ENCODE measurements around the gene LHX3. TPM values are rescaled to one million over a fixed set of nuclear protein-coding genes. Genes with fewer than 3 reads are reported as not detected.

Gene LHX3
- polyA plus RNA-seq, 2 of the 4 experiments (the other 2 are of a cell fraction), result 0.03 TPM; not detected in 1

DNA sequence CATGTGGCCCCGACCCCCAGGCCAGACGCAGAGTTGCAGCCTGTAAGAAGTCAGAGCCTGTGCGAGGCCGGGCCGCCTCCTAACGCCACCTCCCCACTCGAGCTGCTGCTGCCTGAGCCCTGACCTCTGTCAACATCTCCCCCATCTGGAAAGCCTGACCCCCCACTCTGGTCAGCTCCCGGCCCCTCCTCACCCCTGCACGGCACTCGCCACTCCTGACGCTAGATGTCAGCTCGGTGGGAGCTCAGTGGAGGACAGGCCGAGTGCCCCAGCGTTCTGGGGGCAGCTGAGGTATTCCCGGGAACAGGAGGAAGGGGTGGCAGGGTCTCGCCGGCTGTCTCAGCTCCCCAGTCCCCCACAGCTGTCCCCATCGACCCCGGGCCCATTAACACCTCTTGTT is 19.9 kb downstream of the LHX3 start:
- no peak overlapping the region for H3K4me2 ChIP-seq
- ATAC-seq, result no peak
- no peak for DNase-seq (ENCODE audit: low read depth in 1 of 2, low spot score in 1 of 2)
- H3K4me3 ChIP-seq, result no peak overlapping the region
- 50% methylated on average over 11 of the region's 19 CpGs for WGBS (ENCODE audit: missing lambda C conversion rate)
- no peaks in the 10 kb centered on the region for H3K9me3 ChIP-seq
- no peak overlapping the region for H3K27ac ChIP-seq
- no peaks in the 10 kb centered on the region for H3K4me1 ChIP-seq
- TF ChIP-seq HDAC2 (IDR thresholded peaks at IDR 0.05), result no peak
- TF ChIP-seq, protein P1, sequence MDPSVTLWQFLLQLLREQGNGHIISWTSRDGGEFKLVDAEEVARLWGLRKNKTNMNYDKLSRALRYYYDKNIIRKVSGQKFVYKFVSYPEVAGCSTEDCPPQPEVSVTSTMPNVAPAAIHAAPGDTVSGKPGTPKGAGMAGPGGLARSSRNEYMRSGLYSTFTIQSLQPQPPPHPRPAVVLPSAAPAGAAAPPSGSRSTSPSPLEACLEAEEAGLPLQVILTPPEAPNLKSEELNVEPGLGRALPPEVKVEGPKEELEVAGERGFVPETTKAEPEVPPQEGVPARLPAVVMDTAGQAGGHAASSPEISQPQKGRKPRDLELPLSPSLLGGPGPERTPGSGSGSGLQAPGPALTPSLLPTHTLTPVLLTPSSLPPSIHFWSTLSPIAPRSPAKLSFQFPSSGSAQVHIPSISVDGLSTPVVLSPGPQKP (IDR thresholded peaks at IDR 0.05; ENCODE audit: low read depth, low read length), result no peak
- TF ChIP-seq JUNB (IDR thresholded peaks at IDR 0.05), result no peak
- no peak for TF ChIP-seq EHMT2 (IDR thresholded peaks at IDR 0.05; ENCODE audit: low read depth)
- TF ChIP-seq EHF (CRISPR knock-in tag; IDR thresholded peaks at IDR 0.05), result no peak
- TF ChIP-seq CHD2 (IDR thresholded peaks at IDR 0.05; ENCODE audit: low read length, partially characterized antibody), result no peak
- TF ChIP-seq TP53 (CRISPR knock-in tag; IDR thresholded peaks at IDR 0.05), result no peak
- TF ChIP-seq HOXB5 (CRISPR knock-in tag; IDR thresholded peaks at IDR 0.05), result no peak
- TF ChIP-seq KDM1A (IDR thresholded peaks at IDR 0.05; ENCODE audit: low read depth), result no peak
- TF ChIP-seq GATA3 (IDR thresholded peaks at IDR 0.05; ENCODE audit: borderline replicate concordance), result no peak
- no peak for TF ChIP-seq ZC3H11A (IDR thresholded peaks at IDR 0.05)
- no peak for TF ChIP-seq POLR2AphosphoS2 (conservative IDR thresholded peaks at IDR 0.05; ENCODE audit: low read length)
- TF ChIP-seq, protein P2, sequence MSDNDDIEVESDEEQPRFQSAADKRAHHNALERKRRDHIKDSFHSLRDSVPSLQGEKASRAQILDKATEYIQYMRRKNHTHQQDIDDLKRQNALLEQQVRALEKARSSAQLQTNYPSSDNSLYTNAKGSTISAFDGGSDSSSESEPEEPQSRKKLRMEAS (IDR thresholded peaks at IDR 0.05), result no peak
- no peak for TF ChIP-seq EP300 (IDR thresholded peaks at IDR 0.05)
- no peak for TF ChIP-seq PHF8 (IDR thresholded peaks at IDR 0.05; ENCODE audit: borderline replicate concordance, low read depth)
- no peak for TF ChIP-seq USF2 (IDR thresholded peaks at IDR 0.05)
- TF ChIP-seq, protein P3, sequence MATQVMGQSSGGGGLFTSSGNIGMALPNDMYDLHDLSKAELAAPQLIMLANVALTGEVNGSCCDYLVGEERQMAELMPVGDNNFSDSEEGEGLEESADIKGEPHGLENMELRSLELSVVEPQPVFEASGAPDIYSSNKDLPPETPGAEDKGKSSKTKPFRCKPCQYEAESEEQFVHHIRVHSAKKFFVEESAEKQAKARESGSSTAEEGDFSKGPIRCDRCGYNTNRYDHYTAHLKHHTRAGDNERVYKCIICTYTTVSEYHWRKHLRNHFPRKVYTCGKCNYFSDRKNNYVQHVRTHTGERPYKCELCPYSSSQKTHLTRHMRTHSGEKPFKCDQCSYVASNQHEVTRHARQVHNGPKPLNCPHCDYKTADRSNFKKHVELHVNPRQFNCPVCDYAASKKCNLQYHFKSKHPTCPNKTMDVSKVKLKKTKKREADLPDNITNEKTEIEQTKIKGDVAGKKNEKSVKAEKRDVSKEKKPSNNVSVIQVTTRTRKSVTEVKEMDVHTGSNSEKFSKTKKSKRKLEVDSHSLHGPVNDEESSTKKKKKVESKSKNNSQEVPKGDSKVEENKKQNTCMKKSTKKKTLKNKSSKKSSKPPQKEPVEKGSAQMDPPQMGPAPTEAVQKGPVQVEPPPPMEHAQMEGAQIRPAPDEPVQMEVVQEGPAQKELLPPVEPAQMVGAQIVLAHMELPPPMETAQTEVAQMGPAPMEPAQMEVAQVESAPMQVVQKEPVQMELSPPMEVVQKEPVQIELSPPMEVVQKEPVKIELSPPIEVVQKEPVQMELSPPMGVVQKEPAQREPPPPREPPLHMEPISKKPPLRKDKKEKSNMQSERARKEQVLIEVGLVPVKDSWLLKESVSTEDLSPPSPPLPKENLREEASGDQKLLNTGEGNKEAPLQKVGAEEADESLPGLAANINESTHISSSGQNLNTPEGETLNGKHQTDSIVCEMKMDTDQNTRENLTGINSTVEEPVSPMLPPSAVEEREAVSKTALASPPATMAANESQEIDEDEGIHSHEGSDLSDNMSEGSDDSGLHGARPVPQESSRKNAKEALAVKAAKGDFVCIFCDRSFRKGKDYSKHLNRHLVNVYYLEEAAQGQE (IDR thresholded peaks at IDR 0.05), result no peak
- no peak for TF ChIP-seq ATOH8 (CRISPR knock-in tag; IDR thresholded peaks at IDR 0.05; ENCODE audit: low read depth)
- POLR2A ChIA-PET, result no interaction called here
- CTCF ChIA-PET, result interaction anchor here (2.1 to 4.3 kb wide), 2 partner anchors 15 to 99 kb away, joined by 9 to 31 read pairs; no protein-coding TSS in a partner anchor
- FAIRE-seq, result no peak

DNA sequence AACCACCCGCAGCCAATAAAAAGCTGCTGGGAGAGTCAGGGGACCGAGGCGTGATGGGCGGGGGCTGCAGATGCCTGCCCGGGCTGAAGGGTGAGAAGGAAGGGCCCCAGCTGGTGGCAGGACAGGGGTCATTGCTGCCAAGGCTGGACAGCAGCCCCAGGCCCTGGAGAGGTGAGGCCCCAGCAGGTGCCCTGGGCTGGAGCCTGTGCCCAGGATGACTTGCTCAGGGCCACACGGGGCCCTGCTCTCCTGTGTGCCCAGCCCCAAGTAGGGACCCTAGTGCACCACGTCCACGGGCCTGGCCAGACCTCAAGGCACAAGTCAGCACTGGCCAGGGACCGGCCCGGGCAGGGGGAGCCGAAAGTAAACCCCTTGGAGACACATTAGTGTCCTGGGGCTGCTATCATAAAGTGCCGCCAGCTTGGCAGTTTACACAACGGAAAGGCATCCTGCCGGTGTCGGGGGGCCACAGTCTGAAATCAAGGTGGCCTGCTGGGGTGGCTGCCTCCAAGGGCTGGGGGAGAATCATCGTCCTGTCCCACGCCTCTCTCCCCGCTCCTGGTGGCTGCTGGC is 22.0 kb downstream of the LHX3 start:
- DNase-seq (ENCODE audit: low read depth in 1 of 2, low spot score in 1 of 2), result no peak
- no peak for ATAC-seq
- POLR2A ChIA-PET, result no interaction called here
- FAIRE-seq, result no peak
- Histone ChIP-seq H3K4me3 (no peak overlapping the region), H3K4me1 (no peaks in the 10 kb centered on the region), H3K27ac (no peak overlapping the region), H3K9me3 (no peaks in the 10 kb centered on the region), H3K4me2 (no peak overlapping the region)
- TF ChIP-seq TFCP2L1 (CRISPR knock-in tag; IDR thresholded peaks at IDR 0.05), result no peak
- TF ChIP-seq EP300 (IDR thresholded peaks at IDR 0.05), result no peak
- no peak for TF ChIP-seq HOXB5 (CRISPR knock-in tag; IDR thresholded peaks at IDR 0.05)
- TF ChIP-seq, protein P4, sequence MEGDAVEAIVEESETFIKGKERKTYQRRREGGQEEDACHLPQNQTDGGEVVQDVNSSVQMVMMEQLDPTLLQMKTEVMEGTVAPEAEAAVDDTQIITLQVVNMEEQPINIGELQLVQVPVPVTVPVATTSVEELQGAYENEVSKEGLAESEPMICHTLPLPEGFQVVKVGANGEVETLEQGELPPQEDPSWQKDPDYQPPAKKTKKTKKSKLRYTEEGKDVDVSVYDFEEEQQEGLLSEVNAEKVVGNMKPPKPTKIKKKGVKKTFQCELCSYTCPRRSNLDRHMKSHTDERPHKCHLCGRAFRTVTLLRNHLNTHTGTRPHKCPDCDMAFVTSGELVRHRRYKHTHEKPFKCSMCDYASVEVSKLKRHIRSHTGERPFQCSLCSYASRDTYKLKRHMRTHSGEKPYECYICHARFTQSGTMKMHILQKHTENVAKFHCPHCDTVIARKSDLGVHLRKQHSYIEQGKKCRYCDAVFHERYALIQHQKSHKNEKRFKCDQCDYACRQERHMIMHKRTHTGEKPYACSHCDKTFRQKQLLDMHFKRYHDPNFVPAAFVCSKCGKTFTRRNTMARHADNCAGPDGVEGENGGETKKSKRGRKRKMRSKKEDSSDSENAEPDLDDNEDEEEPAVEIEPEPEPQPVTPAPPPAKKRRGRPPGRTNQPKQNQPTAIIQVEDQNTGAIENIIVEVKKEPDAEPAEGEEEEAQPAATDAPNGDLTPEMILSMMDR (IDR thresholded peaks at IDR 0.05), result no peak
- no peak for TF ChIP-seq ATOH8 (CRISPR knock-in tag; IDR thresholded peaks at IDR 0.05; ENCODE audit: low read depth)
- TF ChIP-seq E2F6 (IDR thresholded peaks at IDR 0.05; ENCODE audit: borderline replicate concordance, low read depth), result no peak
- WGBS (ENCODE audit: missing lambda C conversion rate), result 77% methylated on average over 17 of the region's 18 CpGs
- CTCF ChIA-PET, result interaction anchor here (0.7 to 1.5 kb wide), 2 partner anchors 13 to 135 kb away, joined by 3 to 7 read pairs; no protein-coding TSS in a partner anchor
